RWPE2 (cell line): Measurements from ENCODE around the gene PAX8.

Source experiments
- ATAC-seq: fragments of 200-7000 bp; cut with Tn5 transposase; 3 replicates; pipeline ENCODE4 v1.9.1; 2021; ENCODE audit warnings: low read depth
- DNase-seq: peaks from one replicate; pipeline ENCODE4 v3.0.0-alpha.2; 2020; ENCODE audit warnings: low spot score
- H3K27ac ChIP-seq: fragments of 450-650 bp; 2 replicates; pipeline ENCODE4 v1.5.1; 2017; ENCODE audit warnings: mild to moderate bottlenecking; ENCODE audit not compliant: poor library complexity, severe bottlenecking
- H3K27me3 ChIP-seq: fragments of 250-450 bp; sonication (Bioruptor Pico); 2 replicates; pipeline ENCODE4 v1.5.1; 2021; ENCODE audit warnings: mild to moderate bottlenecking, moderate library complexity; ENCODE audit not compliant: insufficient read depth, poor library complexity, severe bottlenecking
- H3K36me3 ChIP-seq: fragments of 250-450 bp; sonication (Bioruptor Pico); 2 replicates; pipeline ENCODE4 v1.5.1; 2020; ENCODE audit warnings: low read depth, mild to moderate bottlenecking, moderate library complexity
- H3K4me1 ChIP-seq: fragments of 250-450 bp; sonication (Bioruptor Pico); 2 replicates; pipeline ENCODE4 v1.5.1; 2021; ENCODE audit warnings: mild to moderate bottlenecking, moderate library complexity; ENCODE audit not compliant: insufficient read depth, poor library complexity, severe bottlenecking
- H3K4me3 ChIP-seq: fragments of 250-450 bp; sonication (Bioruptor Pico); 2 replicates; pipeline ENCODE4 v1.5.1; 2021; ENCODE audit warnings: mild to moderate bottlenecking, moderate library complexity; ENCODE audit not compliant: severe bottlenecking
- H3K9me3 ChIP-seq: fragments of 250-450 bp; sonication (Bioruptor Pico); 2 replicates; pipeline ENCODE4 v1.5.1; 2021; ENCODE audit warnings: mild to moderate bottlenecking, moderate library complexity; ENCODE audit not compliant: severe bottlenecking
- TF ChIP-seq, protein P1 (sequence below): fragments of 450-650 bp; IDR thresholded peaks from one replicate; pipeline ENCODE4 v1.5.1; 2017; ENCODE audit warnings: mild to moderate bottlenecking, moderate library complexity; ENCODE audit not compliant: poor library complexity, severe bottlenecking

PAX8 gene

DNA sequence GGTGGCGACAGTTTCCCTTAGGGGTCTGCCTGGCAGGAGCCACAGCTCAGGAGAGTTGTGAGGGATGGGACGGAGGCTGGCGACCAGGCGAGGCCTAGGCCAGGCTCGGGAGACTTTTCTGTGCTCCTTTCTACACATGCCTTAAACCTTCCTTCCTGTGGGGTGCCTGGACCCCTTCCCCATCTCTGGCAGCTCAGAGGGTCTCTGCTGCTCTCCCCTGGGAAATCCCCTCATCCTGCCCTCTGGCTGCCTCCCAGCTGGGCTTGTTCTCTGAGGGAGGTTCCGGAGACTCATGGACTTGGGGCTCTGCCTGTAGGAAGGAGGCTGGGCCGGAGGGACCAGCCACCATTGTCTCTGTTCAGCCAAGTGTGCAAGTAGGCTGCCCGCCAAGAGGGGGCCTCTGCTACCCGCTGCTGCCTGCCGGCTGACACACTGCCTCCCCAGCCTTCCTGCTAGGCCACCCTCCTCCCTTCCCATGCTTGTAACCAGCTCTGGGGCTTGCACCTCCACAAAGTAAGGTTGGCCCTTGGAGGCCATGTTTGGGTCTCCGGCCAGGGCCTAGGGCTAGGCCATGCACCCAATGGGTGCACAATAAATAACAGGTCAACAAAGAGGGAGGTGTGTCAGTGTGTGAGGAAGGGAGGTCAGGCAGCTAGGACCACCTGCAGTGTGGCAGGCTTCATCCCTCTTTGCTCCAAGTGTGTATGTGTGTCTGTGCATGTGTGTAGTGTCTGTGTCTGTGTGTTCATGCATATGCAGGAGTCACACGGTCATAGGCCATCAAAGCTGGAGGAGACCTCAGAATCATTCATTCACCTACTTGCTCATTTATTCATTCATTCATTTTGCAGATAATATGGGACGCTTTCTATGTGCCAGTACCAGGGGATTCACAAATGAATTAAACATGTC, 76.2 kb downstream of the PAX8 start:
- Histone ChIP-seq H3K9me3 (no peaks in the 10 kb centered on the region), H3K36me3 (no peaks in the 10 kb centered on the region), H3K27ac (no peak overlapping the region), H3K4me1 (peaks cover 12% of the 10 kb centered on the region), H3K4me3 (no peak overlapping the region), H3K27me3 (no peaks in the 10 kb centered on the region)
- no peak for ATAC-seq
- TF ChIP-seq, protein P1, sequence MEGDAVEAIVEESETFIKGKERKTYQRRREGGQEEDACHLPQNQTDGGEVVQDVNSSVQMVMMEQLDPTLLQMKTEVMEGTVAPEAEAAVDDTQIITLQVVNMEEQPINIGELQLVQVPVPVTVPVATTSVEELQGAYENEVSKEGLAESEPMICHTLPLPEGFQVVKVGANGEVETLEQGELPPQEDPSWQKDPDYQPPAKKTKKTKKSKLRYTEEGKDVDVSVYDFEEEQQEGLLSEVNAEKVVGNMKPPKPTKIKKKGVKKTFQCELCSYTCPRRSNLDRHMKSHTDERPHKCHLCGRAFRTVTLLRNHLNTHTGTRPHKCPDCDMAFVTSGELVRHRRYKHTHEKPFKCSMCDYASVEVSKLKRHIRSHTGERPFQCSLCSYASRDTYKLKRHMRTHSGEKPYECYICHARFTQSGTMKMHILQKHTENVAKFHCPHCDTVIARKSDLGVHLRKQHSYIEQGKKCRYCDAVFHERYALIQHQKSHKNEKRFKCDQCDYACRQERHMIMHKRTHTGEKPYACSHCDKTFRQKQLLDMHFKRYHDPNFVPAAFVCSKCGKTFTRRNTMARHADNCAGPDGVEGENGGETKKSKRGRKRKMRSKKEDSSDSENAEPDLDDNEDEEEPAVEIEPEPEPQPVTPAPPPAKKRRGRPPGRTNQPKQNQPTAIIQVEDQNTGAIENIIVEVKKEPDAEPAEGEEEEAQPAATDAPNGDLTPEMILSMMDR: no peak
- DNase-seq: no peak

DNA sequence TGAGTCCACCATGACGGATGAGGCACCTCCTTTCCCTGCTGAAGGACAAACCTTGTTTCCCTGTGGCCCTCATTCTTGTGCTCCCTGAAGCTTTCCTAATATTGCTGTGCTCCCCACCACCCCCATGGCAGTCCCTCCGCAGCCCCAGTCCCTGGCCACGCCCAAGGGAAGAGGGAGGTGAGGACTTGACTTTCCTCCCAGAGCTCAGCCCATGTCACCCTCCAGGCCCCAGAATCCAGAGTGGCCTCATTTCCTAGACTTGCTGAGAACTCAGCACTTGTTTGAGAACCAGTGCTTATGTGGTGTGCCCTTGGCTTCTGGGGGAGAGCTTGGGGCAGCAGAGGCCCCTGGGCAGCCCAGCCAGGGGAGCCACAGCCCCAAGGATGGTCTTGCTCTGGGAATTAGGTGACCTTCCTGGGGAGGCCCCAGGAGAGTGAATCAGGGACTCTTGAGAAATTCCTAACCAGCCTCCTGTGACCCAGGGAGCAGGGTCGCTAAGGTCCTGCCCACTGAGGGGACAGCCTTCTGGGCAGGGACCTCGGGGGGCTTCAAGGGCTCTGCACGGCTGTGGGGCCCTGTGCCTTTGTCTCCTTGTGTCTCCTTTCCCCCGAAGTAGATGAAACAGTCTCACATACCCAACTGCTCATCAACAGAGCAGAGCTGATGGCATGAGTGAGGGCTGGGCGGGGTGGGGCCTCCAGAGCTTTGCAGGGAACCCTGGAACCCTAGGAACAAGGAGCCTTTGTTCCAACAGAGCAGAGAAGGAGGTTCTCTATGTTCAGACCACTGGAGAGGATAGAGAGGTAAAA, 77.0 kb downstream of the PAX8 start:
- no peak for ATAC-seq
- Histone ChIP-seq H3K27me3 (no peaks in the 10 kb centered on the region), H3K36me3 (no peaks in the 10 kb centered on the region), H3K9me3 (no peaks in the 10 kb centered on the region), H3K4me1 (peaks cover 12% of the 10 kb centered on the region), H3K27ac (no peak overlapping the region), H3K4me3 (no peak overlapping the region)
- peak; percentile 31 for DNase-seq
- TF ChIP-seq, protein P1: no peak

DNA sequence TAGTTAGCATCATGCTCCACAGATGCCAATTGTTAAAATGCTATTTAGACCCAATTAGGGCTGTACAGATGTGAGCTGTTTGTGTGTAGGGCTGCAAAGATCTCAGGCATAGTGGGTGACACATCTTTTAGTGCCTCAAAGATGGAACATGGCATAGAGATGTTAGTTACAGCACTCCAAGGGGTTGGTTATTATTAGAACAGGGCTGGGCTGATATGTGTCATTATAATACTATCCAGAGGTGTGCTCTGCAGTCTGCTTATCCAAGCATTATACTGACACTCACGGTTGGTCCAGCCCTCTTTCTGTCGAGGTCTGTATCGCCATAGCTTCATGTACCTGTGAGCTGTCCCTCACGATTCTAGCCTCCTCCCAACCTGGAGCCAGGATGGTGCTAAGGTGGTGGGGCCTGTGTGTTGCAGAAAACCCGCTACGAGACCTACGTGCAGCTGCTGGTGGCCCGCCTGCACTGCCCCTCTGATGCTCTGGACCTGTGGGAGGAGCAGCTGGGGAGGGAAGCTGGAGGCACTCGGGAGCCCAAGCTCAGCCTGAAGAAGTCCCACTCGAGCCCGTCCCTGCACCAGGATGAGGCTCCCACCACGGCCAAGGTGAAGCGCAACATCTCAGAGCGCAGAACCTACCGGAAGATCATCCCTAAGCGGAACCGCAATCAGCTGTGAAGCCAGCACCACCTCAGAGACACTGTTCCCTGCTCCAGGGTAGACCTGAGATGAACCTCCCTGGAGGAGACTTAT, 77.8 kb downstream of the PAX8 start:
- ATAC-seq: peak; percentile 48
- H3K9me3 ChIP-seq: no peaks in the 10 kb centered on the region
- H3K36me3 ChIP-seq: no peaks in the 10 kb centered on the region
- DNase-seq: no peak
- TF ChIP-seq, protein P1: no peak
- H3K27ac ChIP-seq: peak overlapping the region; percentile 68
- H3K27me3 ChIP-seq: no peaks in the 10 kb centered on the region
- H3K4me1 ChIP-seq: peaks cover 12% of the 10 kb centered on the region
- no peak overlapping the region for H3K4me3 ChIP-seq

DNA sequence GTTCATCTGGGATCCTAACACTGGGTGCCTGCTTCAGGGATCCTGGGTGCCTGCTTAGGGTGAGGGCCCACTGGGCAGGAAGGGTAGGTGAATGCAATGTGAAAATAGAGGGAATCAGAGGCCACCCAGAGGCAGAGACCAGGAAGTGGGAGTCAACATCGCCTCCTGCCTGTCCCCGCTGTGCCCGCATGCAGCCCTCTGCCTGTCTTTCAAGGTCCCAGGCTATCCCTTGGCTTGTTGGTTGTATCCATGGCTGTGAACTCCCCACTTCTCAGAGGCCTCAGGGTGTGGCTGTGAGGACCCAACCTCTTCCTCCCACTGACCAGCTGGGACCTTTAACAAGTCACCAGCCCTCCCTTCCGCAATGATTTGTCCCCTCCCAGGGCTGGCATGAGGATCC, 78.5 kb downstream of the PAX8 start:
- no peak for ATAC-seq
- H3K4me3 ChIP-seq: no peak overlapping the region
- H3K4me1 ChIP-seq: peaks cover 12% of the 10 kb centered on the region
- no peaks in the 10 kb centered on the region for H3K27me3 ChIP-seq
- H3K9me3 ChIP-seq: no peaks in the 10 kb centered on the region
- peak overlapping the region; percentile 68 for H3K27ac ChIP-seq
- TF ChIP-seq, protein P1: no peak
- H3K36me3 ChIP-seq: no peaks in the 10 kb centered on the region
- DNase-seq: no peak
